SK-N-SH treated with all-trans-retinoic acid at 6 μM for 48 hours (cell line): ENCODE data around the gene CLCF1.

Experiments
- TCF4 ChIP-seq: fragments of 250-450 bp; sonication (Bioruptor Pico); IDR thresholded peaks from 2 replicates; pipeline ENCODE4 v1.8.0; 2021; ENCODE audit warnings: mild to moderate bottlenecking, moderate library complexity, borderline replicate concordance
- ZNF8 ChIP-seq: fragments of 450-650 bp; formaldehyde crosslinking; IDR thresholded peaks from 2 replicates; pipeline ENCODE4 v1.5.0; 2020; ENCODE audit warnings: mild to moderate bottlenecking, moderate library complexity

DNA sequence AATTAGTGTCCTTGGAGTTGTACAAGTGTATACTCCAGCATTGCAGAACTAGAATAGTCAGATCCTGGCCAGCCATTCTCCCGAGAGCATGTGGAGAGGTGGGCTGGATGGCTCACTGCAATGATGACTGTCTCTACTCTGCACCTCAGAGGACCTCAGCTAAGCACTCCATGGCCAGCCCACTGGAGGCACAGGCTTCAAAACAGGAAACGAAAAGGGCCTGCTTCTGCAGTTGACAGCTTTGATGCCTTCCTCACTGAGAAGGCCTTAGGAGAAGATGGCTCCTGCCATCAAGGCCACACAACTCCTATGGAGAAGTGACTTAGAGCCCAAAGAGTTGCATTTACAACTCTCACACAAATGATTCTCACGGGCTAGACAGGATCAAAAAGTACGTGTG is 29.1 kb downstream of the CLCF1 start:
- no peak for TF ChIP-seq ZNF8
- no peak for TF ChIP-seq TCF4 (CRISPR knock-in tag)
